Kasumi-1 (cell line): Measurements from ENCODE around the gene GLI3.

Experiments used
- DNase-seq, 2 experiments: peaks; one replicate each; lab custom pipeline; 2025; lab: John Stamatoyannopoulos, UW

The GLI3 gene

DNA sequence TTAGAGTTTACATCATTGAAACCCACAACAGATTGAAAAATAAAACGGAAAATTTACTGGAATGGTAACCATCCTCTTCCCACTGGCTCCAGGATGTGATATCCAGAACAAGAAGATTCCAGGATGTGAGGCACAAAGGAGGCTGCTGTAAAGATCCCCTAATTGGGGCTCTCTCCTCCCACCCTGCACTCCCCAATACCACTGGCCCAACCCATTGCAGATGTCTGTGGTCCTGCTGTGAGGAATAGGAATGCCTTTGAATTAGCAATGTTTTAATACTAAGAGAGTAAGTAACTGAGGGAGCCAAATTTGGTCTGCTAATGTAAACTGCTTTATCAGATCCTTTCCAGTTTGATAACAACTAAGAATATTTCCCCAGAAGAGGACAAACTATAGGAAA is 308.2 kb downstream of the GLI3 start:
- no peak for DNase-seq

DNA sequence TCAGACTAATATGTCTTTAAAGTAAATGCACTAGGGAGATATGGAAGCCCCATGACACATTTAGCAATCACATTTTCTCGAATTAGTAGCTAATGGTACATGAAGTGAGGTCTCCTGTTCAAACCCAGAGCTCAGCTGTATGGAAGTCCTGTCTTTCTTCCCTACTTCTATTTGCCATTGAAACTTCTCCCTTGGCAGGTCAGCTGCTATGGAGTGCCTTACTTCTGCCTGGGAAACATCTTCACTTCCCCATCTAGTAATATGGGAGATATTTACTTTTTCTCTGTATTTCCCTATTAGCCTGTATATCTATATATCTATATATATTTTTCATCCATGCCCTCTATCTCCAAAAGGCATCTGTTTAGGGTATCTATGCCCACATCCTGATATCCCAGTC is 308.8 kb downstream of the GLI3 start:
- DNase-seq: peak in 1 of 2 experiments; percentile 17

DNA sequence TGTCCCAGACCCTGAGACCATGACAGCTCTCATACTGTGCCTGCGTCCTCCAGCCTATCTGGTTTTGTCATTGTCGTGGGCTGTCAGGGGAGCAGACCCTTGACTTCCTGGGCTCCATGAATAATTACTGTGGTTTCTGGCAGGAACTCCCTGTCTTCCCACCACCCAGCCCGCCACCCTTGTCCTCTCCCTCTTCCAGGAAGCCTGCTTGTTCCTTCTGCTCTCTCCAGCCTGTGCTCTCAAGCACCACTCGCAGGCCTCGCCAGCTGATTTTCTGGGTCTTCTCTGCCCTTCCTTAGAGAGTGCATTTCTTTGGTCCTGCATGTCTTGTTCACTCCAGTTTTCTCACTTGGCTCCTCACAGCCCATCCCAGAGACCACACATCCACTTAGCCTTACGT is 309.6 kb downstream of the GLI3 start:
- peak; percentile 50 to 67 for DNase-seq

DNA sequence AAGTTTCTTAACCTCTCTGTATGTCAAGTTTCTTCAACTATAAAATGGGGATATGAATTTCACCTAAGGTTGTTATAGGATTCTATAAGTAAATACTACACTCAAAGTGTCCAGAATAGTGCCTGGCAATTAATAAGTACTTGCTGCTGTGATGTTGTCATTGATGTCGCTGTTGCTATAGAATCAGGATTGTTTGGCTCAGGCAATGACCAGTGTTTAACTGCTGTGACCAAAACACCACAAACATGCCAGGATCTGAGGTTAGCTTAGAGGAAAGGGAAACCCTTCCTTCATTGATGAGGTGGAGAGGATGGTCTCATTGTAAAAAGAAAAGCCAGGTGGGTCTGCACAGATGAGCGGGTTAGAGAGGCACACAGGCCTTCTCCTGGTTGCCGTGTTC is 311.1 kb downstream of the GLI3 start:
- no peak for DNase-seq

DNA sequence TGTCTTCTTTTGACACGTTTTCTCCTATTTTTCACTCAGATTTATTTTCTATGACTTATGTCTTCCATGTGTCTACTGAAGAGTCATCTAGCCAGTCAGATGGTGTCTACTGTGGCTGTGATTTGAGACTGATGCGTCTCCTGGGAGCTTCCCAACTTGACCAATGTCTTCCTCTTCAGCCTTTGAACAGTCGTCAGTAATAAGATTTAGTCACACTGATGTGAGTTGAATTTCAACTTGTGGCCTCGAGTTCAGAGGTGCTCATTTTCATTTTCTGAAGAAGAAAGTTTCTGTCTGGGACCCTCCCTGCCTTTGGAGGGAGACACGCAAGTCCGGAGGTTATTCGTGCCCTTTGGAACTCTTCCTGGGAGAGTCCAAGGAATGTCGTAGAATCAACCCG is 312.2 kb downstream of the GLI3 start:
- no peak for DNase-seq

DNA sequence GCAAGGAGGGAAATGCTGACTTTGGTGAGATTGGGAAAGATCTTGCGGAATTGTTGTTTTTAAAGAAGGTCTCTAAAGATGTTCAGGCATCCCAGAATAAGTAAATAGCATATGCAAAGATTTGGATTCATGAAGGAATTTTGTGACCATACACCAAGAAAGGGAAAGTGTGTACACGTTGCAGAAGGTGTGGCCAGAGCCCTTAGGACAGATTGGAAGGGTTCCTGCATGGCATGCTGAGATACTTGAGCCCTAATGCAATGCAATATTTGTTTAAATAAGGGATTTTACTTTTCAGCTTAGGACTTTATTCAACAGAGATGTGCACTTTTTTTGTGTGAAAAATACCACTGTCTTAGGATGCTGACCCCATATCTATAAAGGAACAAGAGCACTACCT is 314.6 kb downstream of the GLI3 start:
- DNase-seq: no peak

DNA sequence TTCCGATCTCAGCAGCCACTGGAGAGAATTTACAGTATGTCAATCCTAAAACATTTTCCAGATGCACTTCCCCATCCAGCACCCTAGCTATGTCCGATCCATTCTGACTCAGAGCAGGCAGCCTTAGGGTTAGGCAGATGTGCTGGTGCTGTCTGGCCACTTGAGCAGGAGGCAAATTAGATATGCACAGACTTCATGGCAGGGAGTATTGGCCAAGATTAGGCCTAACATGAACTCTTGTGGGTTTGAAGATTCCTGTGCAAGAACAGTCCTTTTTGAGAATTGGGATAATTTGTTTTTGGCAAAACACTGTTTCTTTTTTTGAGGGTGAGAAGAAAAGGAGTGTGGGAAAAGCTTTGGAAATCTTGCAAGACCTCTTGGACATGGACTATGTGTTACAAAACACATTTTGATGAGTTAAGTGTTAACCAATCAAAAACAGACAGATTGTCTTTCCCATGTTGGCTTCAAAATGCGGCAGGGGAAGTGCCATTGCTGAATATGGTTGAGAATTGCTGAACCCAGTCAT is 315.5 kb downstream of the GLI3 start:
- no peak for DNase-seq

DNA sequence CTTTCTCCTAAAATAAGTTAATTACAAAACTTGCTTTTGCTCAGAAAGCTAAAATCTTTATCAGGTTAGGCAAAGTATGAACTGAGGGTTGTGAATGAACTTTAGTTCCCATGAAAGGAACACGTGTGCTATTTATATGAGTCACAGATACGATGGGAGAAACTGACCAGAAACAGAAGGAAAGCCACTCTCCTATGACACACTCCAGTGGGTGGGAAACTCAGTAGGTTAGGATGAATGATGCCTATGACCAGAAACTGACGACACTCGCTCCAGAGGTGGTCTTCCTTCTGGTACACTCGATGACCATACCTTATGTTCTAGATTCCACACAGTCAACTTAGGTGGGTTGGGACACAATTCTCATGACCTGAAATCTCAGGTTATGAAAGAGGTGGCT is 318.4 kb downstream of the GLI3 start:
- DNase-seq: no peak

DNA sequence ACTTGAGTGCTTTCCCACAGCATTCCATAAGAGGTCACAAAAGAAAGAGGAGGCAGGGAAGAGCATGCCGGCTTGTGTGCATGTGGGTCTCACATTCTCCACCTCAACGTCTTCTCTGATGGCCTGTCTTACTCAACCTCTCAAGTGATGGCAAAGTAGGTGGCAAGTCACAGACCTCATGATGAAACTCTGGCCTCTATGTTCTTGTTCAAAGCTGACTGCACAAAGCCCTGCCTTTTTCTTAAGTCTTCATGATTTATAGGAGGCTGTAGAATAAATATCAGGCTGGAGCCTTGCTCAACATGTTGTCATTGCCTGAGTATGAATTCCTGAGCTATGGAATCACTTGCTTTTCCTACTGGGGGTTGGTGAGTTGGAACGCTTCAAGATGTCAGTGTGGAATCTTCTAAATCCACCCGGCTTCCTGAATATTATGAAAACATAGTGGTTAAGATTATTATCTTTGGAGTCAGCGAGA is 320.5 kb downstream of the GLI3 start:
- DNase-seq: no peak

DNA sequence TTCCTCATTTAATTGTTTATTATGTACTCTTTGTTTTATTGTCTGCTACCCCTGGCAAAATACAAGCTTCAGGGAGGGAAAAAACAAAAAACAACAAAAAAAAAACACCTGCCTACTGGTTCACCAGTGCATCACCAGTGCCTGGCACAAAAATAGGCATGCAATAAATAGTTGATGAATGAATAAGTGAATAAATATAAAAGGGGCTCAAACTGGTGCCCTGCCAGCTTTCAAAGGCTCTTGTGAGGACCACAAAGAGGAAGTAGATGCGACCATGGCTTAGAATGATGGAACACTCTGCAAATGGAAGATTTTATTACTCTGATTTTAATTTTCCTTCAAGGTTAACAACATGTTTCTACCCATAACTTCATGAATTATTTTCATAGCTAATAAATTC is 321.1 kb downstream of the GLI3 start:
- peak; percentile 36 to 66 for DNase-seq

DNA sequence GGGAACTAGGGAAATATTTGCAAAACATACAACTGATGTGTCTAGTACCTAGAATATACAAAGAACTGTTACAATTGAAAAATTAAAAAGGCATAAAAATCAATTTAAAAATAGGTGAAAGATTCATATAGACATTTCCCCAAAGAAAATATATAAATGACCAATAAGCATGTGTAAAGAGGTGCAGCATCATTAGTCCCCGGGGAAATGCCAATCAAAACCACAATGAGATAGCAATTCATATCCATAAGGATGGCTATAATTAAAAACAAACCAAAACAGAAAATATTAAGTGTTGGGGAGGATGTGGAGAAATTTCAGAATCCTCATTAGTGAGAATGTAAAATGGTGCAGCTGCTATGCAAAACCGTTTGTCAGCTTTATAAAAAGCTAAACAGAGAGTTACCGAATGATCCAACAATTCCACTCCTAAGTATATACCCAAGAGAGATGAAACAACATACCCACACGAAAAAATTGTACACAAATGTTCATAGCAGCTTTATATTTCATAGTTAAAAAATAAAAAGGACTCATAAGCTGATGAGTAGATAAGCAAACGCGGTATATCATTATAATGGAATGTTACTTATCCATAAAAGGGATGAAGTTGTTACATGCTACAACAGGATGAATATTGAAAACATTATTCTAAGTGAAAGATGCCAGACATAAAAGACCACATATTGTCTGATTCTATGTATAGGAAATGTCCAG is 324.0 kb downstream of the GLI3 start:
- DNase-seq: no peak

DNA sequence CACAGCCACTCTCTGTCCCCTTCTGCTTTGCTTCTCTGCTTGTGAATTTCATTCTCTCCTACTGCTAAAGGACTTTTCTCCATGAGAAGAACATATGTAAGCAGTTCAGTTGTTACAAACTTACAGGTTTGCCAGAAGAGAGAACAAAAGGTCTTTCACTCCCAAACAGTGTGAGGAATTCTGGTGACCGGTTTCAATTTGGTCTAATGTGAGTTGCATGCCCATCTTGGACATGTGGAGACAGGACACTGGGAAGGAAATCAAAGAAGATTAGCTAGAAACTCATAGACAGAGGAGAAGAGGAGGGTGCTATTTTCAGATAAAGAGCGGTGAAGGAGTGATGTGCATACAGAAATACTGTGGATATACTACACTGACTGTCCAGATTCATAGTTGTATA is 324.6 kb downstream of the GLI3 start:
- no peak for DNase-seq

DNA sequence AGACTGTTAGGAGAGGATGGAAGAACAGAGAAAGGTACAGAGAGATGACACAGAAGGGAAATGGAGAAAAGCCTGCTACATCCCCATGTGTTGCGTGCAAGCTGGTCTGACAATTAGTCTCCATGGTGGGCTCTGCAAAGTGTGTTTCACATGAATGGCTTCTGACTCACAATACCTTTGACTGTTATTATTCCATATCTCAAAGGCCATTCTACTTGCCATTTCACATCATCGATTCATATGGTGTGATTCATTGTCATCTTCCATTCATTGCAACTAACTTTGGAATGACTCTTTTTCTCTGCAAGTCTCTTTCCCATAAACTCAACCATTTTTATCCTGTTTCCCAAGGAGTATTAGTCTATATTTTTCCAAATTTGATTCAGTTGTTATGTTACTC is 325.2 kb downstream of the GLI3 start:
- no peak for DNase-seq
